Measurements from ENCODE around the gene PRAME. TPM values are rescaled to one million over a fixed set of nuclear protein-coding genes. Genes with fewer than 3 reads are reported as not detected.
"Not testable (repeated sequence)": the region's sequence is repeated elsewhere in the genome, so short reads cannot be mapped to it uniquely, and the experiment has no call there.

The PRAME gene
- total RNA-seq, 2 experiments from 2014 or later, result not detected

DNA sequence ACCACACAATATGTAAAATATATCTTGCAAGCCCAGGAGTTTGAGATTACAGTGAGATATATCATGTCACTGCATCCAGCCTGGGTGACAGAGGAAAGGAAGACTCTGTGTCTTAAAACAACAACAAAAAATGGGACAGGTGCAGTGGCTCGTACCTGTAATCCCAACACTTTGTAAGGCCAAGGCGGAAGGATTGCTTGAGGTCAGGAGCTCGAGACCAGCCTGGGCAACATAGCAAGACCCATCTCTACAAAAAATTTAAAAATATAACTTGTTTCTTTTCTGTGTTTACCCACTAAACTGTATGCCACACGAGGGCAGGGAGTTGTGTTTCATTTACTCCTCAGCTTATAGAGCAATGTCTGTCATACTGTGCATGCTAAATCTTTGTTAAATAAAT is 42.1 kb downstream of the PRAME start:
- ChIA-PET CTCF (interaction anchor here (0.9 kb wide), 1 partner anchor 12 kb away, joined by 3 read pairs; no protein-coding TSS in a partner anchor), POLR2A (no interaction called here)
- Mint-ChIP-seq H3K36me3 (ENCODE audit: low read depth) (no peaks in the 10 kb centered on the region), H3K9me3 (no peaks in the 10 kb centered on the region), H3K4me1 (ENCODE audit: low read depth) (no peaks in the 10 kb centered on the region), H3K27ac (no peak overlapping the region), H3K4me3 (no peak overlapping the region), H3K27me3 (peaks cover 26% of the 10 kb centered on the region)
- TF ChIP-seq, protein P1, sequence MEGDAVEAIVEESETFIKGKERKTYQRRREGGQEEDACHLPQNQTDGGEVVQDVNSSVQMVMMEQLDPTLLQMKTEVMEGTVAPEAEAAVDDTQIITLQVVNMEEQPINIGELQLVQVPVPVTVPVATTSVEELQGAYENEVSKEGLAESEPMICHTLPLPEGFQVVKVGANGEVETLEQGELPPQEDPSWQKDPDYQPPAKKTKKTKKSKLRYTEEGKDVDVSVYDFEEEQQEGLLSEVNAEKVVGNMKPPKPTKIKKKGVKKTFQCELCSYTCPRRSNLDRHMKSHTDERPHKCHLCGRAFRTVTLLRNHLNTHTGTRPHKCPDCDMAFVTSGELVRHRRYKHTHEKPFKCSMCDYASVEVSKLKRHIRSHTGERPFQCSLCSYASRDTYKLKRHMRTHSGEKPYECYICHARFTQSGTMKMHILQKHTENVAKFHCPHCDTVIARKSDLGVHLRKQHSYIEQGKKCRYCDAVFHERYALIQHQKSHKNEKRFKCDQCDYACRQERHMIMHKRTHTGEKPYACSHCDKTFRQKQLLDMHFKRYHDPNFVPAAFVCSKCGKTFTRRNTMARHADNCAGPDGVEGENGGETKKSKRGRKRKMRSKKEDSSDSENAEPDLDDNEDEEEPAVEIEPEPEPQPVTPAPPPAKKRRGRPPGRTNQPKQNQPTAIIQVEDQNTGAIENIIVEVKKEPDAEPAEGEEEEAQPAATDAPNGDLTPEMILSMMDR (IDR thresholded peaks at IDR 0.05), result no peak
- no peak for ATAC-seq
- intact Hi-C loops (cut with micrococcal nuclease), result no loop called here
- no peak for DNase-seq

DNA sequence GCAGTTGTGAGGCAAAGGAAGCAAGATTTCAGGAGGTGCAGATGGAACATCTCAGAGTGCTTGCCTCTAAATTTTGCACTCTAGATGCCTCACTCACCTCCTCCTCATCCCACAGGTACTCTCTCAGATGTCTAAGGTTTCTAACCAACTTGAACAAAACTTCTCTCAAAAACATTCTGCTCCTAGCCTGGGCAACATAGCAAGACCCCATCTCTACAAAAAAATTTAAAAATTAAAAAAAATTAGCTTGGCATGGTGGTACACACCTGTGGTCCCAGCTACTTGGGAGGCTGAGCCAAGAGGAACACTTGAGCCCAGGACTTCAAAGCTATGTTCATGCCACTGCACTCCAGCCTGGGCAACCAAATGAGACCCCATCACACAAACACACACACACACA is 43.2 kb downstream of the PRAME start:
- DNase-seq (no peak), ATAC-seq (no peak)
- Mint-ChIP-seq H3K4me1 (ENCODE audit: low read depth) (no peaks in the 10 kb centered on the region), H3K9me3 (no peaks in the 10 kb centered on the region), H3K27me3 (peaks cover 26% of the 10 kb centered on the region), H3K4me3 (no peak overlapping the region), H3K36me3 (ENCODE audit: low read depth) (no peaks in the 10 kb centered on the region), H3K27ac (no peak overlapping the region)
- TF ChIP-seq, protein P1 (IDR thresholded peaks at IDR 0.05), result no peak
- intact Hi-C loops (cut with micrococcal nuclease), result no loop called here
- CTCF ChIA-PET, result interaction anchor here (0.9 kb wide), 1 partner anchor 11 kb away, joined by 3 read pairs; no protein-coding TSS in a partner anchor
- POLR2A ChIA-PET, result interaction anchor here (1.0 kb wide), 1 partner anchor 9 kb away, joined by 3 read pairs; no protein-coding TSS in a partner anchor

DNA sequence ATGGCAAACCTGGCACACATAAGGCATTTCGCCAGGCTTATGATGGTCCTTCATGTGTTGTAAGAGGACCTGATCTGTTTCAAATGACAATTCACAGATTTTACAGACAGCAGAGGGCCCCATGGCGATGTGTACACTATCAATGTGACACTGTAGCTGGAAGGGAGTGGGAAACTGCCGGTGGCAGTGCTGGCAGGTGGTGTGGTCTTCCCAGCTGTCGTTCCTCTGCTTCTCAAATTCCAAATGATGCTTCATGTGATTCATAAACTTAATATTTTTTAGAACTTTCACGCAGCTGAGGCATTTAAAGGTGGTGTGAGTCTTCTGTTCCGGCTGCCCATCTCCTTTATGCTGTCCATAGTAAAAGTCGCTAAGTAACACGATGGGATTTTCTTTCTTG is 44.6 kb downstream of the PRAME start:
- ATAC-seq; H3K4me1 Mint-ChIP-seq (ENCODE audit: low read depth); H3K36me3 Mint-ChIP-seq (ENCODE audit: low read depth); H3K4me3 Mint-ChIP-seq; H3K27ac Mint-ChIP-seq; H3K9me3 Mint-ChIP-seq; DNase-seq; intact Hi-C loops (cut with micrococcal nuclease); POLR2A ChIA-PET: not testable (repeated sequence)
- CTCF ChIA-PET, result interaction anchor here (1.0 kb wide), 1 partner anchor 10 kb away, joined by 3 read pairs; no protein-coding TSS in a partner anchor
- peaks cover 23% of the 10 kb centered on the region for H3K27me3 Mint-ChIP-seq

DNA sequence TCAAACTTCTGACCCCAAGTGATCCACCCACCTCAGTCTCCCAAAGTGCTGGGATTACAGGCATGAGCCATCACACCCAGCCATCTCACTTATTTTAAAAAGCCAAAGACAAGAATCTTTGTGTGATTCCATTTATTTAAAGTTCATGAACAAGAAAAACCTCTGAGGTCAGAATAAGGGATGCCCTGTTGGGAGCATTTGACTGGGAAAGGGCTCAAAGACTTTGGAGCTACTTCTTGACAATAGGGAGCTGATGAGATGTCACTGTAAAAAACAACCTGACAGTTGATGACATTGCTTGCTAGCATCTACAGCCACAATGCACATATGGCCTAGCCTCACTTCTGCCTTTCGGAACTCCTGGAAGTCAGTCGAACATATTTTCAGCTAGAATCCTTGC is 45.4 kb downstream of the PRAME start:
- no peak overlapping the region for H3K4me3 Mint-ChIP-seq
- no peaks in the 10 kb centered on the region for H3K4me1 Mint-ChIP-seq (ENCODE audit: low read depth)
- intact Hi-C loops (cut with micrococcal nuclease), result no loop called here
- H3K27me3 Mint-ChIP-seq, result peaks cover 23% of the 10 kb centered on the region
- DNase-seq (no peak), ATAC-seq (no peak)
- peaks cover 13% of the 10 kb centered on the region for H3K9me3 Mint-ChIP-seq
- no peak overlapping the region for H3K27ac Mint-ChIP-seq
- ChIA-PET CTCF (no interaction called here), POLR2A (no interaction called here)
- H3K36me3 Mint-ChIP-seq (ENCODE audit: low read depth), result peaks cover 3% of the 10 kb centered on the region
- TF ChIP-seq, protein P1 (IDR thresholded peaks at IDR 0.05), result no peak

DNA sequence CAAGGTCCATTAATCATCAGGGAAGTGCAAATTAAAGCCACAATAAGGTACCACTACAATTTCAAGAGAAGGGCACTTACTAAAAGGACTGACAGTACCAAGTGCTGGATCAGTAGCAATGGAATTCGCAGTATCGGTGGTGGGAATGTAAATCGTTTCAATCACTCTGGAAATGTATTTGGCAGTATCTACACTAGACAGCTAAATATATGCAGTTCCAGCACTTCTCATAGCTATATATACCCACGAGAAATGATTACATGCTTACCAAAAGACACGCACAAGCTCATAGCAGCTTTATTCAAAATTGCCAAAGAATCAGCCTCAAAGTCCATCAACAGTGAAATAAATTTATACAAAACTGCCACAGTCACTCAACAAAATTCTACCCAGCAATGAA is 46.1 kb downstream of the PRAME start:
- POLR2A ChIA-PET, result no interaction called here
- Mint-ChIP-seq H3K4me3 (no peak overlapping the region), H3K4me1 (ENCODE audit: low read depth) (peaks cover under 1% of the 10 kb centered on the region), H3K36me3 (ENCODE audit: low read depth) (peaks cover 4% of the 10 kb centered on the region), H3K27me3 (peaks cover 23% of the 10 kb centered on the region), H3K9me3 (peaks cover 13% of the 10 kb centered on the region), H3K27ac (no peak overlapping the region)
- intact Hi-C loops (cut with micrococcal nuclease), result no loop called here
- CTCF ChIA-PET, result interaction anchor here (1.1 kb wide), 1 partner anchor 38 kb away, joined by 3 read pairs; no protein-coding TSS in a partner anchor
- TF ChIP-seq, protein P1 (IDR thresholded peaks at IDR 0.05), result no peak
- ATAC-seq (no peak), DNase-seq (no peak)

DNA sequence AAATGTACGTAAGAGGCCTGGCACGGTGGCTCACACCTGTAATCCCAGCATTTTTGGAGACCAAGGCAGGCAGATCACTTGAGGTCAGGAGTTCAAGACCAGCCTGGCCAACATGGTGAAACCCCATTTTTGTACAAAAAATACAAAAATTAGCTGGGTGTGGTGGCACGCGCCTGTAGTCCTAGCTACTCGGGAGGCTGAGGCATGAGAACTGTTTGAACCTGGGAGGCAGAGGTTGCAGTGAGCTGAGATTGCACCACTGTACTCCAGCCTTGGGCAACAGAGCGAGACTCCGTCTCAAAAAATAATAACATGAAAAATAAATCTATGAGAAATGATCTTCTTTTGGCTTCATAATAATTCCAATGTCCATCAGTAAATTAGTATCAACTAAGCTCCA is 48.2 kb downstream of the PRAME start:
- Mint-ChIP-seq H3K36me3 (ENCODE audit: low read depth) (peaks cover 20% of the 10 kb centered on the region), H3K27me3 (peaks cover 15% of the 10 kb centered on the region), H3K4me1 (ENCODE audit: low read depth) (peaks cover 13% of the 10 kb centered on the region), H3K9me3 (peaks cover 13% of the 10 kb centered on the region)
- H3K4me3 Mint-ChIP-seq; DNase-seq; H3K27ac Mint-ChIP-seq; intact Hi-C loops (cut with micrococcal nuclease); ATAC-seq: not testable (repeated sequence)
- ChIA-PET CTCF (interaction anchor here (1.8 kb wide), 1 partner anchor 47 kb away, joined by 4 read pairs; no protein-coding TSS in a partner anchor), POLR2A (interaction anchor here (0.9 kb wide), 1 partner anchor 9 kb away, joined by 4 read pairs; the partner anchor contains the start of gene ZNF280A)

DNA sequence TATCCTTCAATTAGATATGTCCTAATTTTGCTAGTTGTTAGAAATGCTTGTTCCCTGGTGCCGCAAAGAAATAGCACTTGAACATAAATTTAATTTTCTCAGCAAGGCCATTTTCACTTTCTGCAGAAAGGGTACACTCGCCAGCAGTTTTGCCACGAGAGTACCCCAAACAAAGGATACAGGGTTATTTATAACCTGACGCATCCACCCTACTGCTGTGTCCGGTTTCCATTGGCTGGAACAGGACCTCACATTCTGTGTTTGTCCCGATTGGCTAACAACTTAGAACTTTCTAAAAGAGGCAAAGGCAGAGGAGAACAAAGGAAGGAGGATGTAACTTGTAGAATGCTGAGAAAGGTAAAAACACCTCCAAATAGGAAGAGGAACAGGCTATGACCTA is 49.2 kb downstream of the PRAME start:
- H3K4me3 Mint-ChIP-seq; H3K27ac Mint-ChIP-seq; DNase-seq; H3K27me3 Mint-ChIP-seq; intact Hi-C loops (cut with micrococcal nuclease); POLR2A ChIA-PET; ATAC-seq: not testable (repeated sequence)
- peaks cover 24% of the 10 kb centered on the region for H3K36me3 Mint-ChIP-seq (ENCODE audit: low read depth)
- peaks cover 13% of the 10 kb centered on the region for H3K4me1 Mint-ChIP-seq (ENCODE audit: low read depth)
- H3K9me3 Mint-ChIP-seq, result peaks cover 13% of the 10 kb centered on the region
- CTCF ChIA-PET, result interaction anchor here (1.0 to 2.1 kb wide), 7 partner anchors 11 to 167 kb away, joined by 3 to 16 read pairs (median 6); no protein-coding TSS in a partner anchor

Measured in activated CD8-positive, alpha-beta T cell treated with anti-CD3 and anti-CD28 coated beads for 36 hours (primary cell).